HG02763 (cell line): ENCODE data around the gene SYNE2.

ENCODE experiments used
- ATAC-seq: cut with Tn5 transposase; IDR thresholded peaks from one replicate; pipeline ENCODE4 v1.9.1; 2021; ENCODE audit warnings: mild to moderate bottlenecking, moderate library complexity; ENCODE audit not compliant: unreplicated experiment

SYNE2 gene

DNA sequence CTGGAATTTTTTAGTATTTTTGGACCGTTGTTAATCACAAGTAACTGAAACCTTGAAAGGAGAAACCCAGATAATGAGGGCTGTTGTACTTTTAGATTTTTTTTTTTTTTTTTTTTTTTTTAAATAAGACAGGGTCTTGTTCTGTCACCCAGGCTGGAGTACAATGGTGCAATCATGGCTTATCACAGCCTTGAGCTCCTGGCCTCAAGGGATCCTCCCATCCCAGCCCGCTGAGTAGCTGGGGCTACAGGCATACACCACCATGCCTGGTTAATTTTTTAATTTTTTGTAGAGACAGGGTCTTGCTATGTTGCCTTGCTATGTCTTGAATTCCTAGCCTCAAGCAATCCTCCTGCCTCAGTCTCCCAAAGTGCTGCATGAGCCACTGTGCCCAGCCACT is 211.6 kb downstream of the SYNE2 start:
- no peak for ATAC-seq

DNA sequence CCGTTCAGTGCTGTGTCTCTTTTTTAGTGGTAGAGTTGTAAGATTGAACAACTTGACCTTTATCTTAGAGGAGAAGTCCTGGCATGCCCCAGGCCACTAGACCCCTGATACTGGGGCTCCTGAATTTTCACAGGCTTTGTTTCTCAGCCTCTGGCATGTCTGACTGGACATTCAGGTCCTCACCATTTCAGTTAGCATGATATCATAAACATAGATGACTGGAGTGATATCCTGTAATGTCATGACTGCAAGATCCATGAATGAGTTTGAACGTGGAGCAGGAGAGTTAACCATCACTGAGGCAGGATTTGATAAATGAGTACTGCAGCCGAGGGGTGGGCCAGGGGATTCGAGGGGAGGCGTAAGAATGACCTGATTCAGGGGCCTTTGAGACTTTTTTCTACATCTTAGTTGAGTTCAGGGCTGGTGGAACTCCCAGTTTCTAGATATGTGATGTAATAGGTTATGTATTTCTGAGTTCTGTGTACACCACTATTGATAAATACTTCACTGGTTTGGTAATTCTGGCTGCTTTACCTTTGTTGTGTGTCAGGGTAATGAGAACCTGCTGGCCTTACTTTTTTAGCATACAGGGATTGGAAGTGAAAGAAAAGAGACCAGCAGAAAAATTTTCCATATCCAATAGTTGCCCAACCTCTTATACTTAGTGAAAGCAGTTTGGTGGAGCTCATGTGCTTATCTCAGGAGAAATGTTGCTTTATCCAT is 217.0 kb downstream of the SYNE2 start:
- ATAC-seq: no peak

- ATAC-seq: no peak
Observed at GRCh38 chr14:64074961-64075612, 222.3 kb downstream of the SYNE2 start.

DNA sequence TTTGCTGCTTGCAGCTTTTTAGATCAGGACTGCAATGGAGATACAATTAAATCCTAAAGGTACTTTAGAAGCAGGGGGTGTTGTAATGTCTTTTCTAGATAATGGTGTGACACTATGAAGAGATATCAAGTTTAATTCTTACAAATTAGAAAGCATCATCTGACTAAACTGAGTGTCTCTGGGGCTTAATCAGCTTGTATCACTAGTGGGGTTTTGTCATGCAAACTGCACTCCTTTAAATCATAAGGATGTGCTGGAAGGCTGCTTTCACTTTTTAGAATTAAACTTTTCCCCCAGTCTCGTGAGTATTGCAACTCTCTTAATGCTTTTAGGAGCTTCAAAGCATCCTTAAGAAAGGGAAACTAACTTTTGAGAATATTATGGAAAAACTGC is 222.8 kb downstream of the SYNE2 start:
- no peak for ATAC-seq

GRCh38 chr14:64080452-64080851 is 227.6 kb downstream of the SYNE2 start:
- no peak for ATAC-seq

GRCh38 chr14:64081174-64081746 is 228.5 kb downstream of the SYNE2 start:
- no peak for ATAC-seq

DNA sequence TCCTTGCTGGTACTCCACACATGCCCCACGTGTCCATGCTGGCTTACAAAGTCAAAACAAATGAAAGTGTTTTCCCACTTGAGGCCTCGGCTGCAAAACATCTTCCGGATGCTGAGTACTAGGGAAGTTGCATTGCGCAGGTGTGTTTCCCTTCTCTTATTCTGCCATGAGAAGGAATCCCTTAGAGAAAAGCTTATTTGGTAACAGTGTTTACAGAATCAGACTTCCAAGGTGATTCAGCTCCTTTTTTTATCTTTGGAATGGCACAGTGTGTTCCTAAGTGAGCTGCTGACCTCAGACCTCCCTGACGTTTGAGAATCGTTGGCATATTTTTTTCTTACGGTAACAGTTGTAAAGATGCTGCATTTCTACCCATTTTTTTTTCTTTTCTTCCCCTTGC is 230.0 kb downstream of the SYNE2 start:
- ATAC-seq: no peak

GRCh38 chr14:64088647-64088964 is 235.8 kb downstream of the SYNE2 start:
- ATAC-seq: no peak

GRCh38 chr14:64089920-64090319 is 237.1 kb downstream of the SYNE2 start:
- no peak for ATAC-seq

- no peak for ATAC-seq
Observed at GRCh38 chr14:64091217-64091616, 238.4 kb downstream of the SYNE2 start.

GRCh38 chr14:64092338-64092737 is 239.5 kb downstream of the SYNE2 start:
- no peak for ATAC-seq

- no peak for ATAC-seq
Observed at GRCh38 chr14:64092940-64093339, 240.1 kb downstream of the SYNE2 start.

DNA sequence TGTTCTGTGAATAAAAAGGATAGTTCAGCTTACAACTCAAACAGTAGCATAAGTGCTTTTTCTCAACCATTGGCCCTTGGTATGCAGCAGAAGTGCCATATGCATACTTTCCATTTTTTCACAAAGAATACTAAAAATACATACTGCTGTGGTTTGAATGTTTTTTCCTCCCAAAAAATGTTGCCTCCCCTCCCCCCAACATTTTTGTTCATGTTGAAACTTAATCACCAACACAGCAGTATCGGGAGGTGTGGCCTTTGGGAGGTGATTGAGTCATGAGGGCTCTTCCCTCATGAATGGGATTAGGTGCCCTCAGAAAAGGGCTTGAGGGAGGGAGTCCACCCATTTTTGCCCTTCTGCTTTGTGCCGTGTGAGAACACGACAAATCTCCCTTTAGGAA is 242.8 kb downstream of the SYNE2 start:
- ATAC-seq: no peak

GRCh38 chr14:64098120-64098519 is 245.3 kb downstream of the SYNE2 start:
- ATAC-seq: no peak

- no peak for ATAC-seq
Observed at GRCh38 chr14:64107438-64107837, 254.6 kb downstream of the SYNE2 start.

DNA sequence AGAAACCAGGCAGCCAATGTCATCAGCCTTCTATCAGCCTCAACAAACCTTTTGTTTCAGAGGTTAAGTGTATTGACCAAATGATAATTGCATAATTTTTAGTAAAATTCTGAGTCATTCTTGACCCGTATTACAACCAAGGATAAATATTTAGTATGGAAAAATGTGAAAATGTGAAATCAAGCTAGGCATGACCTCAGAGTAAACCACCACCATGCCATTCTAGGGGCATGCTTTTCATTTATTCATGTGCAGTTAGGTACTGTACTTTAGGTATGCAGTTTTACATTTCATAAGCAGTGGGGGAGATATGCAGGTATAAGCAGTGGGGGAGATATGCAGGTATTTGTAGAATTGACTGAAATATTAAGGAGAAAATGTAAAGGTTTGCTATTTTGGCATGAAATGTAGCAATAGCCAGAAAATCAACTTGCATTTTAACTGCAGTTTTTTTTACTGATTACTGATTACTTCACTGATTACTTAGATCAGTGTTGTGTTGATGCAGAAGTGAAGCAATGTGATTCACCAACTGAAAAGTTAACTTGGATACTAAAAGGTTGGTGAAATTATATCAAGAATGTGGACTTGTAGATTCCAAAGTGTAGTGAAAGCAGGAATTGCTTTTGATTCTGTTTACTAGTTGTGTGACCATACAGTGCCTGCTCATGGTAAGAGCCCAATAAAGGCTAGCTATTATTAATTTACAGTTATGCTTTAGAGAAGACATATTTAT is 257.2 kb downstream of the SYNE2 start:
- no peak for ATAC-seq

GRCh38 chr14:64110802-64111201 is 258.0 kb downstream of the SYNE2 start:
- no peak for ATAC-seq

DNA sequence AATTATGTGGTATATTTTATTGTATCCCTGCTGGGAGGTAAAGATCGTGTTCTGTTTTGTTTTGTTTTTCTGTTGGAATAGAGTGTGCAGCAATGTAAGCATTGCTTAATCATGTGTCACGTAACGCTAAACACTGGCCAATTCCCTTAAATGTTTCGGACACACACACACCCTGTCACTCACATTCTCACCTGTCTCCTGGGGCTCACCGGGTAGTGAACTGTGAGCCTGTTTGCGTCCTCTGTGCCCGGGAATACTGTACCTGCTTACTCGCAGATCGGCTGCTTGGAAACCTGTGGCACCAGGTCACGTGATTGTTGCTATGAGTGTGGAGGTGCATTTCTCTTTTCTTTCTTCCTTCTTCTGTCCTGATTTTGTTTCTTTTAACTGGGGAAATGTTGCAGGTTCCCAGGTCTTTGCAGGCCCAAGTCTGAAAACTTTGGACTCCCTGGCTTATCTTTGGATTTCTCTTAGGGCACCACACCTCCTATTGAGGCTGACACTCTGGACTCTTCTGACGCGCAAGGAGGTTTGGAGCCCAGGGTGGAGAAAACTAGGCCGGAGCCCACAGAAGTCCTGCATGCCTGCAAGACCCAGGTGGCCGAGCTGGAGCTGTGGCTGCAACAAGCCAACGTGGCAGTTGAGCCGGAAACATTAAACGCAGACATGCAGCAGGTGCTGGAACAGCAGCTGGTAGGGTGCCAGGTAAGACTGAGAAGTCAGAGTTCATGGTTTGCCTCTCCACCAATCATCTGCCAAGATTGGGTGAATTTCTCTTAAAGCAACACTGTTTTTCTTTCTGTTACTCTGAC is 260.3 kb downstream of the SYNE2 start:
- ATAC-seq: no peak

DNA sequence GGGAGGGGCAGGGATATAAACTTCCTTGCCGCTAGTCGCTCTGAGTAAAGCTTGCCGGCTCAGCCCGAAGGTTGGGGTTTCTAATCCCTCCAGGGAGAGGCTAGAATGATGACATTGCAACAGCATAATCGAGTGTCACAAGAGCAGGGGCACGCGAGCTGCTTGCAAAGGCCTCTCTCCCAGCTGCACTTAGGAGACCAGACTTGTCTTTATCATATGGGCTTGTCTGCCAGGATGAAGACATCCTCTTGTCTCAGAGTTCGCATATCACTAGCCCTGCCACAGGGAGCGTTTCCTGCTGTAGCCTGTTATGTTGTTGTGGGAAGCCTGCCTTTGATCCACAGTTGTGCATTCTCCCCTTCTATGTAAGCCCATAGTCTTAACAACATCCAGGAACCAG is 261.4 kb downstream of the SYNE2 start:
- no peak for ATAC-seq

DNA sequence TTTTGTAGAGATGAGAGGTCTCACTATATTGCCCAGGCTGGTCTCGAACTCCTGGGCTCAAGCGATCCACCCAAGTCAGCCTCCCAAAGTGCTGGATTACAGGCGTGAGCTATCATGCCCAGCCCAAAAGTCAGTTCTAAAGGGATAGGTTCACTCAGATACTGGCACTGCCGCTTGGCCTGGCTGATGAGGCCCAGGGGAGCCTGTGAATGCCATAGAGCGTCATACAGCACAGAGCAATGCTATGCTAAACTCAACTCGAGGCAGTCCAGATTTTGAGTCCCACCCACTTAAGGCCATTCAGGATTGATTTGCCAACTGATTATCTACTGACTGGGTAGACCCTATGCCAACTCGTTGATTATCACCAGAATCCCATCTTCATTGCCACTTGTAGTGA is 262.0 kb downstream of the SYNE2 start:
- no peak for ATAC-seq

DNA sequence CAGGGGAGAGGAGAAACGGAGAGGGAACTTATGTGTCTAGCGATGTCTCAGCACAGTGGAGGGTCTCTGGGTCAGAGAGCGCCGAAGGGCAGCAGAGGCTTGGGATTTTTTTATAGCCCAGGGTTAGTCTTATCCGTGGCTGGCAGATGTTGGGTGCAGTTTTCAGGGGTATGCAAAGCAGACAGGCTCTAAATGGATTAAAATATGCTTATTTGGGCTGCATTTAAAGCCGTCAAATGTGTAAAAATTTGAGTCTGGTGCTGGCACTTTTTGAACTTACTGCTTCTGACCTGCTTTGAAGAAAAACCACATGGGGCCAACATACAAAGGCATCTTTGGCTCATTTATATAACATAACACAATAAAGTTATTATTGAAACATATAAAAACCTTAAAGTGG is 262.6 kb downstream of the SYNE2 start:
- no peak for ATAC-seq
